NCI-H2196 (cell line): Measurements from ENCODE around the gene AQP2.

Experiments
- DNase-seq: peaks from one replicate; lab custom pipeline; 2025; ENCODE audit not compliant: unreplicated experiment; lab: John Stamatoyannopoulos, UW

Gene AQP2

GRCh38 chr12:49939707-49940106 is 10.8 kb upstream of the AQP2 start:
- no peak for DNase-seq

- DNase-seq = no peak
Measured at GRCh38 chr12:49941556-49942511, 8.7 kb upstream of the AQP2 start.

GRCh38 chr12:49942512-49942893 is 8.0 kb upstream of the AQP2 start:
- no peak for DNase-seq

- DNase-seq = no peak
Measured at GRCh38 chr12:49942921-49943624, 7.5 kb upstream of the AQP2 start.

- DNase-seq = no peak
Measured at GRCh38 chr12:49943625-49943960, 6.9 kb upstream of the AQP2 start.

- no peak for DNase-seq
Measured at GRCh38 chr12:49944046-49944445, 6.5 kb upstream of the AQP2 start.

GRCh38 chr12:49944718-49945117 is 5.8 kb upstream of the AQP2 start:
- DNase-seq = no peak

- no peak for DNase-seq
Measured at GRCh38 chr12:49945394-49946080, 5.0 kb upstream of the AQP2 start.

- DNase-seq = no peak
Measured at GRCh38 chr12:49946086-49946485, 4.5 kb upstream of the AQP2 start.

GRCh38 chr12:49946497-49946896 is 4.0 kb upstream of the AQP2 start:
- no peak for DNase-seq

- no peak for DNase-seq
Measured at GRCh38 chr12:49947593-49948226, 2.8 kb upstream of the AQP2 start.

- no peak for DNase-seq
Measured at GRCh38 chr12:49948866-49949845, 1.4 kb upstream of the AQP2 start.

- no peak for DNase-seq
Measured at GRCh38 chr12:49949866-49950265, 671 bp upstream of the AQP2 start.

GRCh38 chr12:49951411-49952240 is 1.1 kb downstream of the AQP2 start:
- DNase-seq = no peak

GRCh38 chr12:49952391-49953055 is 2.0 kb downstream of the AQP2 start:
- no peak for DNase-seq

- DNase-seq = no peak
Measured at GRCh38 chr12:49953151-49953550, 2.6 kb downstream of the AQP2 start.

- no peak for DNase-seq
Measured at GRCh38 chr12:49953961-49954846, 3.7 kb downstream of the AQP2 start.
